PFSK-1 (cell line): Measurements from ENCODE around the gene C19orf25.

Source experiments
- FOXP2 ChIP-seq: optimal IDR thresholded peaks from 2 replicates; pipeline ENCODE3; 2011; ENCODE audit warnings: borderline replicate concordance, control low read depth, inconsistent platforms; ENCODE audit not compliant: insufficient read depth; ENCODE audit errors: extremely low read length, extremely low read depth
- POLR2AphosphoS5 ChIP-seq: IDR thresholded peaks from 2 replicates; pipeline ENCODE4 v1.6.1; 2012; ENCODE audit warnings: low read depth, mild to moderate bottlenecking, control low read depth, low read length, moderate library complexity
- SIN3A ChIP-seq: IDR thresholded peaks from 2 replicates; pipeline ENCODE4 v1.6.1; 2012; ENCODE audit warnings: mild to moderate bottlenecking, low read length, moderate library complexity, borderline replicate concordance; ENCODE audit not compliant: insufficient read depth
- TAF1 ChIP-seq: IDR thresholded peaks from 2 replicates; pipeline ENCODE4 v1.6.1; 2012; ENCODE audit warnings: low read length, control low read depth, borderline replicate concordance; ENCODE audit not compliant: insufficient read depth
- TF ChIP-seq, protein P1 (sequence below), 2 experiments: IDR thresholded peaks; 2 replicates each; pipeline versions ENCODE4 v1.6.1 to v1.8.0; 2011 to 2012; ENCODE audit warnings: low read depth in 2 of 2, low read length in 2 of 2, control low read depth in 1 of 2, inconsistent platforms in 1 of 2, mild to moderate bottlenecking in 1 of 2, moderate library complexity in 1 of 2; ENCODE audit not compliant: insufficient read depth in 1 of 2

C19orf25 gene

DNA sequence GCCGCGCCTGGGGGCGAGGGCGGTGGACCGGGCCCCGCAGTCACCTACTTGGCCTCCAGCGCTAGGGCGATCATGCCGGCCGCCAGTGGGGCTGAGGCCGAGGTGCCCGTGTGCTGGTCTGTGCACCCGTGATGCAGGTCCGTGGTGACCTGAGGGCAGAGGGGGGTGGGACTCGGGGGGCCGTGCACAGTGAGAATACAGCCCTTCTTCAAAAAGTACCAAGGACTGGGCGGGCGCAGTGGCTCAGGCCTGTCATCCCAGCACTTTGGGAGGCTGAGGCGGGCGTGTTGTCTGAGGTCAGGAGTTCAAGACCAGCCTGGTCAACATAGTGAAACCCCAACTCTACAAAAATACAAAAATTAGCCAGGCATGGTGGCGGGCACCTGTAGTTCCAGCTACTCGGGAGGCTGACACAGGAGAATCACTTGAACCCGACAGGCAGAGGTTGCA, 5.0 kb upstream of the C19orf25 start:
- TF ChIP-seq POLR2AphosphoS5 (no peak), SIN3A (no peak), FOXP2 (no peak), TAF1 (no peak)
- TF ChIP-seq, protein P1, sequence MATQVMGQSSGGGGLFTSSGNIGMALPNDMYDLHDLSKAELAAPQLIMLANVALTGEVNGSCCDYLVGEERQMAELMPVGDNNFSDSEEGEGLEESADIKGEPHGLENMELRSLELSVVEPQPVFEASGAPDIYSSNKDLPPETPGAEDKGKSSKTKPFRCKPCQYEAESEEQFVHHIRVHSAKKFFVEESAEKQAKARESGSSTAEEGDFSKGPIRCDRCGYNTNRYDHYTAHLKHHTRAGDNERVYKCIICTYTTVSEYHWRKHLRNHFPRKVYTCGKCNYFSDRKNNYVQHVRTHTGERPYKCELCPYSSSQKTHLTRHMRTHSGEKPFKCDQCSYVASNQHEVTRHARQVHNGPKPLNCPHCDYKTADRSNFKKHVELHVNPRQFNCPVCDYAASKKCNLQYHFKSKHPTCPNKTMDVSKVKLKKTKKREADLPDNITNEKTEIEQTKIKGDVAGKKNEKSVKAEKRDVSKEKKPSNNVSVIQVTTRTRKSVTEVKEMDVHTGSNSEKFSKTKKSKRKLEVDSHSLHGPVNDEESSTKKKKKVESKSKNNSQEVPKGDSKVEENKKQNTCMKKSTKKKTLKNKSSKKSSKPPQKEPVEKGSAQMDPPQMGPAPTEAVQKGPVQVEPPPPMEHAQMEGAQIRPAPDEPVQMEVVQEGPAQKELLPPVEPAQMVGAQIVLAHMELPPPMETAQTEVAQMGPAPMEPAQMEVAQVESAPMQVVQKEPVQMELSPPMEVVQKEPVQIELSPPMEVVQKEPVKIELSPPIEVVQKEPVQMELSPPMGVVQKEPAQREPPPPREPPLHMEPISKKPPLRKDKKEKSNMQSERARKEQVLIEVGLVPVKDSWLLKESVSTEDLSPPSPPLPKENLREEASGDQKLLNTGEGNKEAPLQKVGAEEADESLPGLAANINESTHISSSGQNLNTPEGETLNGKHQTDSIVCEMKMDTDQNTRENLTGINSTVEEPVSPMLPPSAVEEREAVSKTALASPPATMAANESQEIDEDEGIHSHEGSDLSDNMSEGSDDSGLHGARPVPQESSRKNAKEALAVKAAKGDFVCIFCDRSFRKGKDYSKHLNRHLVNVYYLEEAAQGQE (IDR thresholded peaks at IDR 0.05; ENCODE audit: insufficient read depth in 1 of 2, low read depth in 2 of 2, low read length in 2 of 2), result no peak

DNA sequence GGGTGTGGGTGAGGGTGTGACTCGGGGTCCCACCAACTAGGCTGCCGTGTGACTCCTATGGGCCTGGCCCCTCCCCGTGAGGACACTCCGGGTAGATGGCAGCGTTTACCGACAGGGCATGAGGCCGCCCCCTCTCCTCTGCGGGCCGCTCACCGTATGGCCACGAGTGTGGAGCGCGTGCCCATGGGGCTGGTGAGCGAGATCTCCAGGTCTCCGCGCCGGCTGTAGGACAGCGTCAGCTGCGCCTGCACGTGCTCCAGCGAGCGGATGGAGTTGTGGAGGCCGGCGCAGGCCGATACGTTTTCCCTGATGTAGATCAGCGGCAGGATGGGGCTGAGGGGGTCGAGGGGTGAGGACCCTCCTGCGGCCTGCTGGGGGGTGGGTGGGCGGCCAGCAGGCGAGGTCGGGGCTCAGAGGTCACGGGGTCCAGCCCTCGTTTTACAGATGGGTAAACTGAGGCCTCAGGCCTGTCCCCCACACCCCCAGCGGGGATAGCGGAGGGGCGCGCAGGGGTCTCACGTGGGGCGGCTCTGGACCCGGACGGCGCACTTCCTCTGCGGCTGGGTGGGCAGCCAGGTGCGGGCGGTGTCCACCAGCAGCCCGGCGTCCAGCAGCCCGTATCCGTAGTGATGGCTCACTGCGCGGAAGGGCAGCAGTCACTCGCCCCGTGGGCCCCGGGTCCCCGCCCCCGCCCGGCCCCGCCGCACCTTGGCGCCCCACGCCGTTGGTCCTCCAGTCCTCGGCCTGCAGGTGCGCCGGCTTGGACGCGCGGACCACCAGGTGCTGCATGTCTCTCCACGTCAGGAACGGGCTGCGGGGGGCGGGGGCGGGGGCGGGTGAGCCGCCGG, 4.3 kb upstream of the C19orf25 start:
- no peak for TF ChIP-seq SIN3A
- TF ChIP-seq TAF1, result no peak
- TF ChIP-seq, protein P1 (IDR thresholded peaks at IDR 0.05; ENCODE audit: insufficient read depth in 1 of 2, low read depth in 2 of 2, low read length in 2 of 2), result no peak
- no peak for TF ChIP-seq FOXP2
- TF ChIP-seq POLR2AphosphoS5, result no peak

DNA sequence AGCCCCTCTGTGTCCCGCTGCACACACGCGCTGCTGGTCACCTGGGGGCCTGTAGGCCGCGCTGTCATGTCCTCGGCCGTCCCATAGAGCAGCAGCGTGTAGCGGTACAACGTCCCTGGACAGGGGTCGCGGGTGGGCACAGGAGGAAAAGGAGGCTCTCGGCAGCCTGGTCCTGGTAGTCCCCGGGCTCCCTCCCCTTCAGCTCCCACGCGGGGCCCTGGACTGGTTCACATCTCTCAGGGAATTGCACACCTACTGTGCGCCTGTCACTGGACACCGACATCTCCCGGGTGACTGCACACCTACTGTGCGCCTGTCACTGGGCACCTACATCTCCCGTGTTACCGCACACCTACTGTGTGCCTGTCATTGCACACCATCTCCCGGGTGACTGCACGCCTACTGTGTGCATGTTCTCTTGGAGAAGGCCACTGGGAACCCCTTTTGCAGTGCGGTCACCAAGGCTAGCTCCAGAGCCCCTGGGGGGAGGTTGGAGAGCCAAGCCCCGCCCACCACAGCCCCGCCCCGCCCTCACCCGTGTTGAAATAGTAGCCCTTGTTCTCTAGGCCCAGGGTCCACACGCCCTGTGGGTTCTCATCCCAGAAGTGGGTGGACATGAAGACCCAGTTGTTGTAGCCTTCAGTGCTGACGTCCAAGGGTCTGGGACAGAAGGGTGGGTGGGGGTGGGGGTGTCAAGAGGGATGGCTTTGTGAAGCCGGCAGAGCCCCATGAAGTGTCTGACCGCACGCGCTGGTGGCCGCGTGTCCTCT, 3.5 kb upstream of the C19orf25 start:
- TF ChIP-seq, protein P1 (IDR thresholded peaks at IDR 0.05; ENCODE audit: insufficient read depth in 1 of 2, low read depth in 2 of 2, low read length in 2 of 2), result no peak
- TF ChIP-seq TAF1 (no peak), SIN3A (no peak), FOXP2 (no peak), POLR2AphosphoS5 (no peak)

DNA sequence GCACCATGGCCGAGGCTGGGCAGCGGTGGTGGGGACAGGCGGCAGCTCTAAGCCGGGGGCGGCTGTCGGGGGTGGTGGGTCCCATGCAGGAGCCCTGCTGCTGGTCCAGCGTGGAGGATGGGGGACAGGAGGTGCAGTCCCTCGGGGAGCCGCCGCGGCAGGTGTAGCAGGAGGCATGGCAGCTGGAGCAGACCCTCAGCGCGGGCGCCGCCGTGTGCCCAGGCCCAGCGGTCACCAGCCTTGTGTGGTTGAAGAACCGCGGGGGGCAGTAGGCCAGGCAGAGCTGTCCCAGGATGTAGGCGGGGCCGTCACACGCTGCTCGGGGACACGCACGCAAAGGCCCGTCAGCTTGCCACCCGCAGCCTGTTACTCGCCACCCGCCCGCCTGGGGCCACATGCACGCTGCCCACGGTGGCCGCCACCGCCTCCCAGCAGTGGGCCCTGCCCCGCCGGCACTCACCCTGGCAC, 2.9 kb upstream of the C19orf25 start:
- TF ChIP-seq POLR2AphosphoS5 (no peak), SIN3A (no peak), TAF1 (no peak), FOXP2 (no peak)
- TF ChIP-seq, protein P1 (IDR thresholded peaks at IDR 0.05; ENCODE audit: insufficient read depth in 1 of 2, low read depth in 2 of 2, low read length in 2 of 2), result no peak
